Measurements from ENCODE around the gene TLL2. TPM values are rescaled to one million over a fixed set of nuclear protein-coding genes. Genes with fewer than 3 reads are reported as not detected.

The TLL2 gene
- total RNA-seq, 1 experiment from 2014 or later = 9.1 TPM

DNA sequence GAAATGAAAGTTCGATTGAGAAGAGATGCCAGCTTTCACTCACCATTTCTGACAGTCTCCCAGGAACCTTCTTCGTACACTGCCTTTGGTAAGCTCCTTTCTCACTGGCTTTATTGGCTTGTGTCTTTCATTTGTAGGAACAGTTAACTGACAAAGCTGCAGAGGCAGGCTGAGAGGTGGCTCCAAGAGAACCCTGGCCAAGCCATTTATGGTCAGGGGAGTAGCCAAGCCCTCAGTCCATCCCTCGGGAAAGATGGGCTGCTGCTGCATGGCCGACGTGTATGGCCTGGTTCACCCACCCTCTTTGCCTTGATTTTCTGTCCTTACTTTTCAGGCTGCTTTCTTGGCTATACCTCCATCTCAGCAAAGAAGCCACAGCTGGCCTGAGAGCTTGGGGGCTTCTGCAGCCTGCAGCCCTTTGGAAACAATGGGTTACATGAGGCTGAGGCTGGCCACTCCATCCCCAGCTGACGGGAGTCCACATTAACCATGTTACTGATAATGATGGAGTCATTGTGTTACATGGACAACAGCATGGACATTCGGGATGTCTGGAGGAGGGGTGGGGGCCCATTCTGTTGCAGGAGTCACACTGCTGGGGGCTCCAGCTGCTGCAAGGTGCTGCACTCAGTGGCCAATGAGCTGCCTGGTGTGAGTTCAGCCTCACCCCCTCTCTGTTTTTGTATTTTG is 154.7 kb downstream of the TLL2 start, which contains the start of gene OPALIN:
Gene OPALIN, minus strand, starts transcription at position 152 of the 690 bp plus-strand sequence. Its CDS starts 106 bp downstream, at position 46.
- TF ChIP-seq OVOL2 (CRISPR knock-in tag; IDR thresholded peaks at IDR 0.05; ENCODE audit: borderline replicate concordance) (no peak), SMAD3 (CRISPR knock-in tag; IDR thresholded peaks at IDR 0.05; ENCODE audit: borderline replicate concordance) (no peak), FOXP1 (CRISPR knock-in tag; IDR thresholded peaks at IDR 0.05; ENCODE audit: borderline replicate concordance) (no peak), KAT7 (CRISPR knock-in tag; IDR thresholded peaks at IDR 0.05; ENCODE audit: borderline replicate concordance) (no peak), CREB1 (CRISPR knock-in tag; IDR thresholded peaks at IDR 0.05) (no peak)
- peaks cover 5% of the 10 kb centered on the region; the same call in 1 of the 2 replicates for H3K4me1 Mint-ChIP-seq
- POLR2A ChIA-PET = no interaction called here
- no peaks in the 10 kb centered on the region; the same call in 1 of the 2 replicates for H3K36me3 Mint-ChIP-seq
- DNase-seq (ENCODE audit: low spot score) = no peak
- peaks cover 2% of the 10 kb centered on the region; the same call in 1 of the 2 replicates for H3K9me3 Mint-ChIP-seq
- no peak within 1 kb of the TSS for H3K27ac Mint-ChIP-seq
- CTCF ChIA-PET = interaction anchor here (0.9 to 3.7 kb wide), 3 partner anchors 12 to 130 kb away, joined by 3 to 31 read pairs (median 4); no protein-coding TSS in a partner anchor
- no peak for ATAC-seq
- H3K4me3 Mint-ChIP-seq = no peak within 1 kb of the TSS
- no peaks in the 10 kb centered on the region; the same call in 1 of the 2 replicates for H3K27me3 Mint-ChIP-seq (ENCODE audit: low read depth)

GRCh38 chr10:96357038-96357620 is 156.6 kb downstream of the TLL2 start:
- peaks cover 13% of the 10 kb centered on the region for H3K4me1 Mint-ChIP-seq
- H3K27ac Mint-ChIP-seq = no peak overlapping the region
- DNase-seq (ENCODE audit: low spot score) (no peak), ATAC-seq (no peak)
- POLR2A ChIA-PET = no interaction called here
- no peaks in the 10 kb centered on the region; the same call in 1 of the 2 replicates for H3K27me3 Mint-ChIP-seq (ENCODE audit: low read depth)
- CTCF ChIA-PET = interaction anchor here (0.9 to 3.7 kb wide), 7 partner anchors 14 to 157 kb away, joined by 3 to 31 read pairs (median 4); partner anchors contain the start of gene TLL2
- TF ChIP-seq, protein P1, sequence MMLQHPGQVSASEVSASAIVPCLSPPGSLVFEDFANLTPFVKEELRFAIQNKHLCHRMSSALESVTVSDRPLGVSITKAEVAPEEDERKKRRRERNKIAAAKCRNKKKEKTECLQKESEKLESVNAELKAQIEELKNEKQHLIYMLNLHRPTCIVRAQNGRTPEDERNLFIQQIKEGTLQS (CRISPR knock-in tag; conservative IDR thresholded peaks at IDR 0.05) = no peak
- no peak for TF ChIP-seq NFATC4 (CRISPR knock-in tag; IDR thresholded peaks at IDR 0.05)
- no peak for TF ChIP-seq ZBTB43 (CRISPR knock-in tag; IDR thresholded peaks at IDR 0.05)
- no peaks in the 10 kb centered on the region; the same call in 1 of the 2 replicates for H3K9me3 Mint-ChIP-seq
- H3K36me3 Mint-ChIP-seq = no peaks in the 10 kb centered on the region; the same call in 1 of the 2 replicates
- H3K4me3 Mint-ChIP-seq = no peak overlapping the region

- CTCF ChIA-PET = interaction anchor here (1.0 to 1.4 kb wide), 5 partner anchors 12 to 61 kb away, joined by 3 to 9 read pairs (median 3); no protein-coding TSS in a partner anchor
- no peak overlapping the region for H3K27ac Mint-ChIP-seq
- H3K4me3 Mint-ChIP-seq = no peak overlapping the region
- H3K4me1 Mint-ChIP-seq = peaks cover 20% of the 10 kb centered on the region
- no peaks in the 10 kb centered on the region; the same call in 1 of the 2 replicates for H3K27me3 Mint-ChIP-seq (ENCODE audit: low read depth)
- no peak for ATAC-seq
- POLR2A ChIA-PET = interaction anchor here (0.6 kb wide), 1 partner anchor 995 kb away, joined by 4 read pairs; no protein-coding TSS in a partner anchor
- DNase-seq (ENCODE audit: low spot score) = no peak
- H3K36me3 Mint-ChIP-seq = peaks cover 5% of the 10 kb centered on the region
- peaks cover 10% of the 10 kb centered on the region; the same call in 1 of the 2 replicates for H3K9me3 Mint-ChIP-seq
- TF ChIP-seq ARID4B (CRISPR knock-in tag; IDR thresholded peaks at IDR 0.05; ENCODE audit: borderline replicate concordance) (no peak), GRHL2 (CRISPR knock-in tag; IDR thresholded peaks at IDR 0.05; ENCODE audit: insufficient replicate concordance, severe bottlenecking) (no peak), EMX1 (CRISPR knock-in tag; IDR thresholded peaks at IDR 0.05) (no peak), TP53 (CRISPR knock-in tag; IDR thresholded peaks at IDR 0.05) (no peak), ATF2 (CRISPR knock-in tag; IDR thresholded peaks at IDR 0.05; ENCODE audit: borderline replicate concordance, low read depth) (no peak), KAT7 (CRISPR knock-in tag; IDR thresholded peaks at IDR 0.05; ENCODE audit: borderline replicate concordance) (no peak), NFYB (CRISPR knock-in tag; conservative IDR thresholded peaks at IDR 0.05; ENCODE audit: low read depth) (no peak), MLX (CRISPR knock-in tag; IDR thresholded peaks at IDR 0.05) (no peak), ZSCAN18 (CRISPR knock-in tag; IDR thresholded peaks at IDR 0.05) (no peak), FOXK1 (CRISPR knock-in tag; IDR thresholded peaks at IDR 0.05) (no peak)
- TF ChIP-seq, protein P2, sequence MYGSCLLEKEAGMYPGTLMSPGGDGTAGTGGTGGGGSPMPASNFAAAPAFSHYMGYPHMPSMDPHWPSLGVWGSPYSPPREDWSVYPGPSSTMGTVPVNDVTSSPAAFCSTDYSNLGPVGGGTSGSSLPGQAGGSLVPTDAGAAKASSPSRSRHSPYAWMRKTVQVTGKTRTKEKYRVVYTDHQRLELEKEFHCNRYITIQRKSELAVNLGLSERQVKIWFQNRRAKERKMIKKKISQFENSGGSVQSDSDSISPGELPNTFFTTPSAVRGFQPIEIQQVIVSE (CRISPR knock-in tag; IDR thresholded peaks at IDR 0.05; ENCODE audit: borderline replicate concordance) = no peak
Measured at GRCh38 chr10:96352582-96352981, 161.1 kb downstream of the TLL2 start.

All from WTC11 (cell line).